ENCODE measurements around the gene ZNF646.

ZNF646 gene

GRCh38 chr16:31108035-31108793 is 34.0 kb downstream of the ZNF646 start, which contains the start of gene BCKDK:
TSS of gene BCKDK (plus strand) at chr16:31108386. CDS start at chr16:31109224, 838 bp downstream.
- peak; percentile 54 to 73 (median 65) for DNase-seq (ENCODE audit: low read depth in 2 of 3, low spot score in 2 of 3)

GRCh38 chr16:31108794-31109558 is 34.8 kb downstream of the ZNF646 start:
- DNase-seq (ENCODE audit: low read depth in 2 of 3, low spot score in 2 of 3) = no peak

GRCh38 chr16:31109622-31110021 is 35.4 kb downstream of the ZNF646 start:
- no peak for DNase-seq (ENCODE audit: low read depth in 2 of 3, low spot score in 2 of 3)

GRCh38 chr16:31110106-31111034 is 36.1 kb downstream of the ZNF646 start:
- no peak for DNase-seq (ENCODE audit: low read depth in 2 of 3, low spot score in 2 of 3)

GRCh38 chr16:31111881-31112466 is 37.8 kb downstream of the ZNF646 start:
- DNase-seq (ENCODE audit: low read depth in 2 of 3, low spot score in 2 of 3) = no peak

GRCh38 chr16:31112711-31113110 is 38.5 kb downstream of the ZNF646 start:
- DNase-seq (ENCODE audit: low read depth in 2 of 3, low spot score in 2 of 3) = no peak

GRCh38 chr16:31113121-31114120 is 39.2 kb downstream of the ZNF646 start:
- no peak for DNase-seq (ENCODE audit: low read depth in 2 of 3, low spot score in 2 of 3)

- DNase-seq (ENCODE audit: low read depth in 2 of 3, low spot score in 2 of 3) = no peak
Measured at GRCh38 chr16:31114468-31114867, 40.2 kb downstream of the ZNF646 start.

- DNase-seq (ENCODE audit: low read depth in 2 of 3, low spot score in 2 of 3) = peak; percentile 89 to 92 (median 91)
Measured at GRCh38 chr16:31117384-31118222, 43.4 kb downstream of the ZNF646 start, which contains the start of gene KAT8. TSS of gene KAT8 (plus strand) at chr16:31117664. CDS start at chr16:31117682, 18 bp downstream.

- DNase-seq (ENCODE audit: low read depth in 2 of 3, low spot score in 2 of 3) = no peak
Measured at GRCh38 chr16:31118223-31119155, 44.3 kb downstream of the ZNF646 start.

- no peak for DNase-seq (ENCODE audit: low read depth in 2 of 3, low spot score in 2 of 3)
Measured at GRCh38 chr16:31120129-31120528, 45.9 kb downstream of the ZNF646 start.

GRCh38 chr16:31125844-31126243 is 51.6 kb downstream of the ZNF646 start:
- no peak for DNase-seq (ENCODE audit: low read depth in 2 of 3, low spot score in 2 of 3)

- DNase-seq (ENCODE audit: low read depth in 2 of 3, low spot score in 2 of 3) = no peak
Measured at GRCh38 chr16:31127182-31127581, 53.0 kb downstream of the ZNF646 start.

- no peak for DNase-seq (ENCODE audit: low read depth in 2 of 3, low spot score in 2 of 3)
Measured at GRCh38 chr16:31128711-31129567, 54.7 kb downstream of the ZNF646 start.

GRCh38 chr16:31129568-31130335 is 55.5 kb downstream of the ZNF646 start:
- DNase-seq (ENCODE audit: low read depth in 2 of 3, low spot score in 2 of 3) = no peak

Data from activated CD8-positive, alpha-beta memory T cell treated with anti-CD3 and anti-CD28 coated beads for 48 hours (primary cell).